ENCODE results near the gene PLA1A.

GRCh38 chr3:119558626-119559317, 38.9 kb upstream of the PLA1A start:
- no peak for TF ChIP-seq CTCF (conservative IDR thresholded peaks at IDR 0.05; ENCODE audit: low read depth, low read length)
- no peak for TF ChIP-seq MXI1 (IDR thresholded peaks at IDR 0.05; ENCODE audit: borderline replicate concordance, low read depth, low read length)
- no peak for TF ChIP-seq RCOR1 (IDR thresholded peaks at IDR 0.05; ENCODE audit: insufficient replicate concordance, low read length)
- TF ChIP-seq RAD21 (IDR thresholded peaks at IDR 0.05; ENCODE audit: low read length): no peak
- TF ChIP-seq SMC3 (IDR thresholded peaks at IDR 0.05; ENCODE audit: low read depth, low read length): no peak
- no peak for TF ChIP-seq NFE2L2 (IDR thresholded peaks at IDR 0.05; ENCODE audit: low read depth, low read length)
- TF ChIP-seq MAFK (IDR thresholded peaks at IDR 0.05; ENCODE audit: low read depth, low read length): no peak

Measured in IMR-90 (cell line).